Stimulated activated CD8-positive, alpha-beta memory T cell treated with anti-CD3 and anti-CD28 coated beads, Interleukin-15, amount 100 ng/mL, for 48 hours (primary cell): Measurements from ENCODE around the gene TCEA2.

Experiments
- DNase-seq, 2 donors: peaks; one replicate each; pipeline ENCODE4 v3.0.0-alpha.2; 2020; ENCODE audit warnings: low read depth in 2 of 2

The TCEA2 gene

DNA sequence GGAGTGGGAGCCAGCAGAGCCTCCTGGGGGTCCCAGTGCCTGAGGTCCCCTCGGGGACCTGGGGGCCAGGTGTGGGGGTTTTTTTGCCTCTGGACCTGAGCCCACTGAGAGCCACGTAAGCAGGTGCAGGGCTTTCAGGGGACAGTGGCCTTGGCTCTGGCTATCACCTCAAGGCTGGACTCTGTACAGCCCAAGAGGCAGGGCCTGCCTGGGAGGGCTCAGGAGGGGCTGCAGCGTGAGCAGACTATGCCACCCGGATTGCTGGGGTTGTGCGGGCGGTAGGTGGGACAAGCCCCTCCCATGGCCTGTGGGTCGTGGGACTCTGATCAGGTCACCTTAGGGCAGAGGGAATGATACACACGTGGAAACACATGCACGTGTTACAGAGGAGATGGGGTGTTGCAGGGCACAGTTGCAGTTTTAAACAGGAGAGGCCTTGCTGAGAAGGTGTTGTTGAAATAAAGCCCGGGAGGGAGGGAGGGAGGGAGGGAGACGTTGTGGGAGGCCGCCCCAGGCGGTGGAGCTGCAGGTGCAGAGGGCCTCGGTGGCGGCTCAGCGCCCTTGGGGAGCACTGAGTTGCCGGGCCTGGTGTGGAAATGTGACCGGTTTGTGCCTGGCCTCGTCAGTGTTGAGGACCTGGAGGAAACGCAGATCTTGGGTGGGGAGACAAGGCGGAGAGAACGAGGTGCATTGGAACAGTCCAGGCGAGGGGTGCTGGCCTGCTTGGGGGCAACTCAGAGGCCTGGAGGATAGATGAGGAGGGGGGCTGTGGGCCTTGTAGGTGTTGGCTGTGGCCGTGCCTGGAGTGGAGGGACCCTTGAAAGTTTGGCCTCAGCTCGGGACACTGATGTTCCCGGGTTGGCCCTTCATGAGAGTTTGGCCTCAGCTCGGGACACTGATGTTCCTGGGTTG lies 2.3 kb downstream of the TCEA2 start:
- DNase-seq: no peak

DNA sequence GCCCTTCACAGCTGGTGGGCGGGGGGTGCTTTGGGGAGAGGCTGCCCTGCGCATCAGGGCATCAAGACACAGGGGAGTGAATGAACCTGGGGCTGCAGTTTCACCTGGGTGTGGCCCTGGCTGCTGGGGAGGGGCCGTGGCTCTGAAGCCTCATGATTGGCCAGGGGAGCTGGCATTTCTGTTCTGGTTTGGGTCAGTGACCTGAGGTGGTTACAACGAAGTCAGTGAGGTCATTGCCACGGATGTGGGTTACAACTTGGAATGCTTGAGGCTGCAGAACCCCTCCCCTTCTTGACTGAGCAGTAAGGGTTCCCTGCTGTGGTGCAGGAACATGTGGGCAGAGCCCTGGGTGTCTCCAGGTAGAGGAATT lies 3.0 kb downstream of the TCEA2 start:
- DNase-seq: peak; percentile 58 to 65

DNA sequence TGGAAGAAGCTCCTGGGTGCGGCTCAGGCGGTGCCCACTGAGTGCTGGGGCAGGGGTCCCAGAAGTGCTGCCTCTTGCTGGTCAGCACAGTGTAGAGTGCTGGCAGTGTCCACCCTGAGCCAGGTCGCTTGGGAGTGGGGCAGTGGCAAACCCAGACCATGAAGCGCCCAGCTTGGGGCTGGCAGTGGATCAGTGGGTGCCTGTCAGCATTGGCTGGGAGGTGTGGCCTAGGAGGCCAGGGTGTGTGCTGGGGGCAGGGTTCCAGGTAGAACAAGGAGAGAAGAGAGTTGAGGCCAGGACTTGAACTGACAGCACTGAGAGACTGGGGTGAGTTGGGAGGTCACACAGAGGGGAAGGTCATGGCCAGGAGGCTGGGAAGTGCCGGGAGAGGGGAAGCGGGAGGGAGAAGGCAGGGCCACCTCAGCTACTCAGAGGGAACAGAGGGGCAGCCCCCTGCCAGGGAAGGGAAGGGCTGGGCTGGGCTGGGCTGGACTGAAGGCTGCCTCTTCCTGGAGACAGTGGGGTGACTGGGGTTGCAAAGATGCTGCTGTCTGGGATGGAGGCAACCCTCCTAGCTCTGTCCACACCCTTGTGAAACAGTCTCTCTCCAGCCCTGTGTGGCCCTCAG lies 4.1 kb downstream of the TCEA2 start:
- DNase-seq: no peak

DNA sequence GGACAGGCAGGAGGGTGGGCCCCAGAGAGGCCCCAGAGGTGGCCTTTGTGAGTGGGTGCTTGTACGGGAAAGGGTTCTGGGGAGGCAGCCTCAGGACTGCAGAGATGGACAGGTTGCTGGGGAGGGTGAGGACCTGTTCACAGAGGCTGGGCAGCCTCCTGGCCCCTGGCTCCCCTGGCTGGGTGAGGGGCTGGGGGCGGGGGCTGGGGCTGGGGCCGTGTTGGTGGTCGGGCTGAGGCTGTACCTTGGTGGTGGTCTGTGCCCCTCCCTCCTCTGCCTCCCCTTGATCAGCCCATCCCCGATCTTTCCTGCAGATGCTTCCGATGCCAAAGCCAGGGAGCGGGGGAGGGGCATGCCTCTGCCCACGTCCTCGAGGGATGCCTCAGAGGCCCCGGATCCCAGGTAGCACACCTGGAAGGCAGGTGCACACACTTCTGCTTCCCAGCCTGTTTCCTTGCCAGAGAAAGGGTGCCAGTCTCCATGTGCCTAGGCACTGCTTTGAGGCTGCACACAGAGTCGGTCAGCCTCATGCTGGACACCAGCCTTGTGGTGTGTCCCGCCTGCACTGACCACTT lies 4.8 kb downstream of the TCEA2 start:
- no peak for DNase-seq

DNA sequence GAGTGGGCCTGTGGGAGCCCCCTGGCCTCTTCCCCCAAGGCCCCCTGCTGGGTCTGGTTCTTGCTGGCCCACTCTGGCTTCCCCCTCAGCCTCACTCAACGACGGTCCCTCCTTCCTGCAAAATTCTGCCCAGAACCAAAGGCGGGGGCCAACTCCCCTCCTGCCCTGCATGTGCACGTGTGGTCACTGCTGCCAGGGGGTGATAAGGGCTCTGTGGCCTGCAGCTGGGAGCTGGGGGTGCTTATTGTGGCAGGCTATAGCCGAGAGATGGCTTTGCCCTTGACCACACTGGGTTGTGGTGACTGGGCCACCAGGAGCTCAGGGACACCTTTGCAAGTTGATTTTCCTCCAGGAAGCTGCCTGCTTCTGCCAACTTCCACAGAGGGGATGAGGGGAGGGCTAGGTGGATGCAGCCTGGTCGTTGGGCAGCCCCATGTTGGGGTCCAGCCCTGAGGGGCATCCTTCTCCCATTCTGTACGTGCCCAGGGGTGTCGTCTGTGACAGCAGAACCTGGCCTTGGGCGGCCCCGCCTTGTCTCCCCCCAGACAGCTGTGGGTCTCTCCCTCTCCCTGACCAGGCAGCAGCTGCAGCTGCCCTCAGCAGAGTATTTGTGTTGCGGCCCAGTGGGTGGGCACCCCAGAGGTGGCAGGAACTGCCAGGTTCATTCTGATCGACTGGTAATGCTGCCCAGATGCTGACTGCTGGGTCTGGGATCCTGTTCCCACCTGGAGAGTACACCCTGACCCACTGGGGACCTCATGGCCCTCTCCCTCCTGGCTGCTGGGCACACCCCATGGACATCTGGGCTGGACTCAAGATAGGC lies 5.6 kb downstream of the TCEA2 start:
- DNase-seq: no peak

DNA sequence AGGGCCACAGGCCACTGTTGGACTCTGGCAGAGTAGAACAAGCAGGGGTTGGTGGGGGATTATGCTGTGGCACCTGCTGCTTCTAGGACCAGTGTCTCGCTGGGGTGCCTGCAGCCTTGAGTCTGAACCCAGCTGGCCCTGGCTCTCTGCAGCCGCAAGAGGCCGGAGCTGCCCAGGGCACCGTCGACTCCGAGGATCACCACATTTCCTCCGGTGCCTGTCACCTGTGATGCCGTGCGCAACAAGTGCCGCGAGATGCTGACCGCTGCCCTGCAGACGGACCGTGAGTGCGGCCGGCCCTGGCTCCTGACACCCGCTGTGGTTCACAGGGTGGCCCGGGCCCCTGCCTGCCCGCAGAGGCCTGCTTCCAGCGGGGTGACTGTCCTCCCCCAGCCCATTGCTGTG lies 6.2 kb downstream of the TCEA2 start:
- no peak for DNase-seq

DNA sequence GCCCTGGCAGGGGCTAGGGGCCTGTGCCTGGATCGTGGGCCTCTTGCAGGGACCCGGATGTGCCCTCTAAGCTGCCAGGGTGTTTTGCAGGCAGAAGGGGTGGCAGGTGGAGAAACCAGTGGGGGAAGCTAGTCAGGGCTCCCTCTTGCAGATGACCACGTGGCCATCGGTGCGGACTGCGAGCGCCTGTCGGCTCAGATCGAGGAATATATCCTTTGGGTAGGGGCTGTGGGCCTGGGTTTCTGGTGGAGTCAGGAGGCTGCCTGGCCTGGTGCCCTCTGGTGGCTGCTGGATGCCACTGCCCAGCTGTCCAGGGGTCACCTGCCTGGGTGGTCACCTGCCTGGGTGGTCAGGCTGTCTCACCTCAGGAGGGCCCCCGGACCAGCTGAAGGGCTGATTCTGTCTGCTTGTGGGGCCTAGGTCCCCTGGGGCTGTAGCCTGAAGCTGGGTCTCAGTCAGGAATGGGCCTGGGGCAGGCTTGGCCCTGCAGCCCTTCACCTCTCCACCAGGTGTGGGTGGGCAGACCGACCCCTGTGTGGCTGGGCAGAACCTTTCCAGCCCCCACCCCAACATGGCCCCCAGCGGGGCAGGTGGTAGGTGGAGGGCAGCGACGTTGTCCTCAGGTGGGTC lies 6.7 kb downstream of the TCEA2 start:
- no peak for DNase-seq

DNA sequence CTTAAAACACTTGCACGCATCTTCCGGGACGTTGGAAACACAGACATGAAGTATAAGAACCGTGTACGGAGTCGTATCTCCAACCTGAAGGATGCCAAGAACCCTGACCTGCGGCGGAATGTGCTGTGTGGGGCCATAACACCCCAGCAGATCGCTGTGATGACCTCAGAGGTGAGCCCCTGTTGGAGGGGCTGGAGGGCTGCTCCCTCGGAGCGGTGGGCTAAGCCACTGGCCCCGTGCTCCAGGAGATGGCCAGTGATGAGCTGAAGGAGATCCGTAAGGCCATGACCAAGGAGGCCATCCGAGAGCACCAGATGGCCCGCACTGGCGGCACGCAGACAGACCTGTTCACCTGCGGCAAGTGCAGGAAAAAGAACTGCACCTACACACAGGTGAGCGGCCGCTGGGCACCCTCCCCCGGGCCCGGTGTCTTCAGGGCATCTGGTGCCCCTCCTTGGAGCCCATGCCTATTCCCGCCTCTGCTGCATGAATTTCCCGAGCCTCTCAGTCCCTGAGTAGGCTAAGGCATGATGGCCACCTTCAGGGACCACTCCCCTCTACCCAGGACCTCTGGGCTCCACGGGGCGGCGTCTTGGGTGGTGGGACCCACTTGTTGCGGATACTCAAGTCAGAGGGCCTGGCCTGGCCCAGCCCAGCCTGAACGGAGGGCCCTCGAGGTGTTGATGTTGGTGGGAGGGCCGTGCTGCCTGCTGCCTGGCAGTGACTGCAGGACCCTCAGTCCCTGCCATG lies 7.4 kb downstream of the TCEA2 start:
- DNase-seq: no peak

DNA sequence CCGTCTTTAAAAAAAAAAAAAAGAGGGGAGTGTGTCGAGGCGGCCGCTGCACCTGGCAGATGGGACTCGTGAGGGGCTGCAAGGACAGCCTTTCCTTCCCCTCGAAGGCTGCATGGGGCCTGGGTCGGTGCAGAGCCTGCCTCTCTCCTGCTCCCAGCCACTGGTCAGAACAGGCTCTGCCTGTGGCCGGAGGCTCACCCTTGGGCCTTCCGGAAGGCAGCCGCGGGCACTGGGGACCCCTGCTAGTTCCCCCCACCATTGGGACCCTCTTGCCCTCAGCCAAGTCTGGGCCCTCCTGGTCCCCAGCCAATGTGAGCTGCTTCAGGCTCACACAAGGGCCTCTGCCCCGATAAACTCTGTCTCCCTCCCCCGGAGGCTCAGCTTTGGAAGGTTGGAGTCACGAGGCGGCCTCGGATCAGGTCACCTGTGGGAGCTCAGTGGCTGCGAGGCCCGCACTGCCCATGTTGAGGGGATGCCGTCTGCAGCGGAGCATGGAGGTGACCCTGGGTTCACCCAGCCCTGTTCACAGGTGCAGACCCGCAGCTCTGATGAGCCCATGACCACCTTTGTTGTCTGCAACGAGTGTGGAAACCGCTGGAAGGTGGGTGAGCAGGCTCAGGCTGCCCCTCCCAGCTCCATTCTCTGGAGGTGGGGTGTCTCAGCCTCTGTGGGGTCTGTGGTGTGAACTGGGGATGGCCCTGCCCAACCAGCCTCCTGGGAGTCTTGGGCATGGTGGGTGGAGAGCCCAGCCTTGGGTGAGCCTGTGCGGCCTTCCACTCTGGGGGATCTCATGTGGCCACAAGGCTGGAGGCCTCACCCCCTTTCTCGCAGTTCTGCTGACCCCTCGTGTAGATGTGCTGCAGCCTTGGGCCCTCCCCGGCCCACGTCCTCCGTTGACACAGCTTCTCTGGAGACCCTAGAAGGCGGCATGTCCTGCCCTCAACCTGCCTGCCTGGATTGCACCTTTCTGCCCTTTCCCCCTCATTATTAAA lies 8.6 kb downstream of the TCEA2 start:
- no peak for DNase-seq

DNA sequence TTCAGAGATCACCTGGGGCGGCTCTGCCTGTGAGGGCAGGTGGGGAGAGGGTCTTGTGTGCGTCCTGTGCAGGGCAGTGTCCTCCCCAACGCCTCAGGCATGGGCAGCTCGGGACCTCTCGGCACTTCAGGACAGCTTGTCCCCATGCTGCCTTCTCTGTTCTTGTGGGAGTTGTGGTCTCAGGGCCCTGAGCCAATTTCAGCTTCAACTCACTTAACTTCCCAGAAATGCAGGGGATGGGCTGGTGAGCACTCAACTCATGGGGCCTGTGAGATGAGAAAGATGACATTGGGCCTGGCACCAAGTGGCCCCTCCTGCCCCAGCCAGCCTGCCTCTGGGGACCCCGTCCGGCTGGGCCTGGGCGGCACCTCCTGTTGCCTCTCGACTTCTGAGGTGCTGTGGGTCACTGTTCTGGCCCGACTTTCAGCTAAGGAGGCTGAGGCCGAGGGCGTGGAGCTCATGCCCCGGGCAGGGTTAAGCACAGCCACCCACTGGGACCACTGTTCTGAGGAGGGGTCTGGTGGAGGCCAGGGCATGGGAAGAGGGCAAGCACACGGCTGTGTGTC lies 9.6 kb downstream of the TCEA2 start:
- no peak for DNase-seq

DNA sequence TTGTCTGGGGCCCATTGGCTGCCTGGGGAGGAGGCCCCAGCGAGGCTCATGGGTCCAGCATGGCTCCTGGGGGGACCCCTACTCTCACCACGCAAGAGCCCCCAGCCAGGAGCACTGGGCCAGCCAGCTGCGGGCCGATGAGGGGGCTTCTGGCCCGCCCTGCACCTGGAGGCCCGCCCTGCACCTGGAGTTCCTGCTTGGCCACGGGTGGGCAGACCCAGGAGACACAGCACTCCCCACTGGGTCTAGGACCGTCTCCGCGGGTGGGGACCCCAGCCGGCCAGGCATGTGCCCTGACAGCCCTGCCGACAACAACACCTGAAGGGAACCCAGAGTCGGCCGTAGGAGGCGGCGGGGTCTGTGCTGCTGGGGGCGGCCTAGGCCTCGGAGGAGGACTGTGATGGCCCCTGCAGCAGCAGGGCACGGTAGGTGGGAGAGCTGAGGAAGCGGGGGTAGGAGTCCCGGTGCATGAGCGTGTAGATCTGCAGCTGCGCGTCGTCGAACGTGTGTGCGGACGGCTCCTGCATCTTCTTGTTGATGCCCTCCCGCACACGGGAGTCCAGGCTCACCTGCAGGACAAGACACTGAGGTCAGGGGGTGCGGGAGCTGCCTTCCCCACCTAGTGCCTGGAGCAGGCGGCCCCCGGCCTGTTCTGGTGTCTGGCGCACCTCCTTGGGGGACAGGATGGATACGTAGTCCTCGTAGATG lies 10.6 kb downstream of the TCEA2 start:
- no peak for DNase-seq

DNA sequence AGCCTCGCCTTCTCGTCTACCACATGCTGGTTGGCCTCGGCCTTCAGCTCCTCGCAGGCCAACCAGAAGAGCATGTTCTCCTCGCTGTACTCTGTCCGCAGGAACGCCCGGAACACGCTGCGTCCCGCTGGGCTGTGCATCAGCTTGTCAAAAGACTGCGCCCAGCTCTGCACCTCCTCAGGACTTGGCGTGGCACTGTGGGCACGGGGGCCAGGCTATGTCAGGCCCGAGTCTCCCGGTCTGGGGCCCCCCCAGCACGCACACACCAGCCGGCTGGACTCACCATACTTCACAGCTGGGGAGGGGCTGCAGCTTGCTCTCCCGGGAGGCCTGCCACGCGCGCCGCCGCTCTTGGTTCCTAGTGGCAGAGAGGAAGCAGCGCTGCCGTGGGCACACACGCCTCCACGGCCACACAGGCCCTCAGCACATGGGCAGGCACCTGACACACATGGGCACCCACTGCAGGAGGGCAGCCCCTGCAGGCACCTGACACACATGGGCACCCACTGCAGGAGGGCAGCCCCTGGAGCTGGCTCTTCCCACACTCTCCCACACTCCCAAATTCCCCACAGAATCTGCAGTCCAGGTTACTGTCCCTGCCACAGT lies 11.3 kb downstream of the TCEA2 start:
- DNase-seq: no peak

DNA sequence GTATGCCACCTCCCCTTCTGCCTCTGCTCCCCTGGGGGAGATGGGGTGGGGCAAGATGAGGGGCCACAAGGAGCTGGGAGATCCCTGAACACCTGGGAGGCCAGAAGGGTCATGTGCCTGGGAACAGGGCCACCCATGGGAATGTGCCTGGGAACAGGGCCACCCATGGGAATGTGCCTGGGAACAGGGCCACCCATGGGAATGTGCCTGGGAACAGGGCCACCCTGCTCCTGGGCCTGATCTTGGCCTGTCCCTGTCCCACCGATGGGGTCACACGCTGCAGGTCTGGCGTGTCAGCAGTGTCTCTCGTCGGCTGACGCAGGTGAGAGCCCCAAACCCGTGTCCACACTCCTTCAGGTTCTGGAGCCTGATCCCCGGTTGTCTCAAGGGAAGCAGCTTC lies 12.0 kb downstream of the TCEA2 start:
- no peak for DNase-seq

DNA sequence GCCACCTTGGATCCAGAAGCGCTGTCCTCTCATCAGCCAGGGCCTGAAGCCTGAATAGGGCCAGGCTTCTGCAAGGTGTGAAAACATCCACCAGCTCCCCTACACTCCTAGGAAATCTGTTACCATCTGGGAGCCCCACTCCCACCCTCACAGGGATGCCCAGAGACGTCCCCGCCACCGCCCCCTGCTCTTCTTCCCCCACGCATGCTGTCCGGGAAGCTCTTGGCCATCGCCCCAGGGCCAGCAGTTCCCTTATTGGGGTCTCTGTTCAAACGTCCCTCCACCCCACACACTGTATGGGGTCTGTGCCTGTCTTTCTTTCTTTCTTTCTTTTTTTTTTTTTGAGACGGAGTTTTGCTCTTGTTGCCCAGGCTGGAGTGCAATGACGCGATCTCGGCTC lies 12.6 kb downstream of the TCEA2 start:
- no peak for DNase-seq

DNA sequence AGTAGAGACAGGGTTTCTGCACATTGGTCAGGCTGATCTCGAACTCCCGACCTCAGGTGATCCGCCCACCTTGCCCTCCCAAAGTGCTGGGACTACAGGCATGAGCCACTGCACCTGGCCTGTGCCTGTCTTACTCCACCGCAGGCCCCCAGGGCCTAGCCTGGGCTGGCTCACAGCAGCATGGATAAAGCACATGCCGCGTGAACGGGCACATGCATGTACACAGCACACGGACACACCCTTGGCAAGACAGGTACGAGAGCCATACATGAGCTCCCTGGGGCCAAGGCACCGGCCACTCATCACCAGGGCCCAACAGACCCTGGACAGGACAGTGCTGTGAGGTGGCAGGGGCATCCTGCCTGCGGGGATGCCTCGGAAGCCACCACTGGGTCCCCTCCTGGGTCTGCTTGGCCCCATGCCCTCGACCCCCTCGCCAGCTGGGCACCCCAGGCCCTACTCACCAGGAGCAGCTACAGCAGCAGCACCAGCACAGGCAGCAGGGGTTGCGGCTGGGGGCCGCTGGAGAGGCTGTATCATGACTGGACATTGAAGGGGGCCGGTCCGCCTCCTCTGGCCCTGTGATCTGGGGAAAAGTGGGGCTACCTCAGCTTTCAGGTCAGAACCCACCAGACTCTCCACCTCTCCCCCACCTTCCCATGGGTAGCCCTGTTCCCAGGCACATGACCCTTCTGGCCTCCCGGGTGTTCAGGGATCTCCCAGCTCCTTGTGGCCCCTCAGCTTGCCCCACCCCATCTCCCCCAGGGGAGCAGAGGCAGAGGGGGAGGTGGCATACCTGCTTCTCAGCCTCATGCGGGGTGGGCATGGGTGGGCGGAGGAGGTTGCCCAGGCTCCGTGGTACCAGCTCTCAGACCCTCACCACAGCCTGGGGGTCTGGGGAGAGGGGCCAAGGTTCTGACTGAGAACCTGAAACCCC lies 13.3 kb downstream of the TCEA2 start:
- DNase-seq: no peak

DNA sequence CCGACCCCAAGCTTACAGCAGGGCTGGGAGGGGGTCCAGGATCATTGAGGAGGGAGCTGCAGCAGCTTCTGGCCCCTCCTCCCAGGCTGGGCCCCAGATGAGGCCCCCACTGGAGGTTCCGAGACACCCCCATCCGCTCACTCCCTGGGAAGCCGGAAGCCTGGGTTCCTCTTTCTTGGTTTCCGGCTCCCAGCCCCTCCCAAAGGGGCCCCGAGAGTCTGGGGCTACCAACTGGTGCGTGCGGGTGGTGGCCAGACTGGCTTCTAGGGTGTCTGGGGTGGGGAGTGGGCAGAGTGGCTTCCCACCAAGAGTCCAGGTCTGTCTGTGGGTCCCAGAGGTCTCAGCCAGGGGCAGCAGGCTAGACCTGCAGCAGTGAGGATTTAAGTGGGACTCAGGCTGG lies 14.1 kb downstream of the TCEA2 start:
- no peak for DNase-seq

DNA sequence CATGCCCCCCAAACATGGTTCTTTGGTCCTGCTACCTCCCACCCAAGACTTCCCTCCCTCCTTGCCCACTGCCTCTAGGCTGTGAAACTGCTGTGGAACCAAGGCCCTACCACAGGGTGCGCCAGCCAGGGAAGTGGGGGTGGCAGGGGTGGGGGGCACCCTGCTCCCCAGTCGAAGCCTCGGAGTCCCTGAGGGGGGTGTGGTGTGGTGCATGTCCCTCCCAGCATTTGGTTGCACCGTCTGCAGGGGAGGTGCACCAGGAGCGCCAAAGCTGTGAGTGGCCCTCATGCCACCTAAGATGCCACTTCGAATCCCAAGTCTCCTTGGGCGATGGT lies 14.5 kb downstream of the TCEA2 start:
- no peak for DNase-seq
